SJCRH30 (cell line): Measurements from ENCODE around the gene KCNJ9. TPM values are rescaled to one million over a fixed set of nuclear protein-coding genes. Genes with fewer than 3 reads are reported as not detected.
"Not testable (repeated sequence)": the region's sequence is repeated elsewhere in the genome, so short reads cannot be mapped to it uniquely, and the experiment has no call there.

Source experiments
- DNase-seq, 2 experiments: peaks; one replicate each; pipeline ENCODE4 v3.0.0-alpha.2; 2015 to 2020
- H3K27ac ChIP-seq: fragments of 250-450 bp; sonication (Bioruptor Pico); 2 replicates; pipeline ENCODE4 v1.5.1; 2020; ENCODE audit warnings: mild to moderate bottlenecking, moderate library complexity
- H3K27me3 ChIP-seq: fragments of 250-450 bp; sonication (Bioruptor Pico); 2 replicates; pipeline ENCODE4 v1.5.1; 2020; ENCODE audit warnings: mild to moderate bottlenecking, moderate library complexity
- H3K36me3 ChIP-seq: fragments of 250-450 bp; sonication (Bioruptor Pico); 2 replicates; pipeline ENCODE4 v1.5.1; 2020; ENCODE audit warnings: mild to moderate bottlenecking, moderate library complexity
- H3K4me1 ChIP-seq: fragments of 250-450 bp; sonication (Bioruptor Pico); 2 replicates; pipeline ENCODE4 v1.5.1; 2020; ENCODE audit warnings: mild to moderate bottlenecking, moderate library complexity
- H3K4me3 ChIP-seq: fragments of 250-450 bp; sonication (Bioruptor Pico); 2 replicates; pipeline ENCODE4 v1.5.1; 2020; ENCODE audit warnings: mild to moderate bottlenecking, moderate library complexity
- H3K9me3 ChIP-seq: fragments of 250-450 bp; sonication (Bioruptor Pico); replicated peaks from 2 replicates; pipeline ENCODE4 v1.5.1; 2020; ENCODE audit warnings: mild to moderate bottlenecking, moderate library complexity
- total RNA-seq: library from RNA; depleted of rRNA; stranded (reverse); fragments of >200 nt; shearing (Covaris generic); gene quantifications from 2 replicates; pipeline ENCODE4 v1.2.3, GENCODE V29; 2014; rRNA removed

The KCNJ9 gene
- not detected in 2 replicates for total RNA-seq

GRCh38 chr1:160081261-160081936 is at the start of gene KCNJ9:
TSS of gene KCNJ9 (plus strand) at chr1:160081538. CDS start at chr1:160084031, 2,493 bp downstream.
- Histone ChIP-seq H3K27me3 (peaks cover 4% of the 10 kb centered on the region; the same call in 1 of the 2 replicates), H3K4me1 (no peaks in the 10 kb centered on the region; the same call in 1 of the 2 replicates), H3K9me3 (no peaks in the 10 kb centered on the region), H3K4me3 (no peak within 1 kb of the TSS), H3K36me3 (no peaks in the 10 kb centered on the region), H3K27ac (no peak within 1 kb of the TSS)
- DNase-seq = no peak

GRCh38 chr1:160032165-160032820 is 49.0 kb upstream of the KCNJ9 start:
- H3K9me3 ChIP-seq = no peaks in the 10 kb centered on the region

GRCh38 chr1:160040476-160040875 is 40.9 kb upstream of the KCNJ9 start:
- DNase-seq = no peak
- no peaks in the 10 kb centered on the region for H3K27me3 ChIP-seq
- no peak overlapping the region for H3K4me3 ChIP-seq
- no peak overlapping the region for H3K27ac ChIP-seq
- H3K36me3 ChIP-seq = no peaks in the 10 kb centered on the region
- no peaks in the 10 kb centered on the region for H3K9me3 ChIP-seq
- H3K4me1 ChIP-seq = peaks cover under 1% of the 10 kb centered on the region; the same call in 1 of the 2 replicates

More at GRCh38 chr1:160032165-160032820, 49.0 kb upstream of the KCNJ9 start:
- peak overlapping the region; percentile 16; the same call in 1 of the 2 replicates for H3K27ac ChIP-seq
- H3K4me1 ChIP-seq = peaks cover 5% of the 10 kb centered on the region; the same call in 1 of the 2 replicates
- peak in 1 of 2 experiments; percentile 15 for DNase-seq
- H3K36me3 ChIP-seq = no peaks in the 10 kb centered on the region
- H3K4me3 ChIP-seq = peak overlapping the region; percentile 88
- H3K27me3 ChIP-seq = no peaks in the 10 kb centered on the region

DNA sequence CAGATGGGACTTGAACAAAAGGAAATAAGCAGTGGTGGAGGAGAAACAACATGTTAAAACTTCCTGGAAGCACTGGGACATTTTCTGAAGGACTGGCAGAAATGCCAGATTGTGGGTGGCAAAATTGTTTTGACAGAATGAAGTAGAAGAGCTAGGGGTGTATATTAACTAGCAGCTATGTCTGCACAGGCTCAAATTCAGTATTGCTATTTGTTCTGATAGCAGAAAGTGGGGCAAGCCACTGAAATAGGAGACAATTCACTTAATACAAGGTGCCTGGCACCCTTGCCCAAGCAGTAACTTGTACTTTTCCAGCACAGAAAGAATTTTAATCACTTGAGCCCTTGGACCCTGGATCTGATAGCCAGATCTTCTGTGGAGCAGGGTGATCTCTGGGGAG is 37.8 kb upstream of the KCNJ9 start:
- H3K27ac ChIP-seq = no peak overlapping the region
- no peak overlapping the region for H3K4me3 ChIP-seq
- no peak for DNase-seq
- H3K9me3 ChIP-seq = no peaks in the 10 kb centered on the region
- H3K4me1 ChIP-seq = peaks cover 22% of the 10 kb centered on the region
- H3K27me3 ChIP-seq = no peaks in the 10 kb centered on the region
- no peaks in the 10 kb centered on the region for H3K36me3 ChIP-seq

DNA sequence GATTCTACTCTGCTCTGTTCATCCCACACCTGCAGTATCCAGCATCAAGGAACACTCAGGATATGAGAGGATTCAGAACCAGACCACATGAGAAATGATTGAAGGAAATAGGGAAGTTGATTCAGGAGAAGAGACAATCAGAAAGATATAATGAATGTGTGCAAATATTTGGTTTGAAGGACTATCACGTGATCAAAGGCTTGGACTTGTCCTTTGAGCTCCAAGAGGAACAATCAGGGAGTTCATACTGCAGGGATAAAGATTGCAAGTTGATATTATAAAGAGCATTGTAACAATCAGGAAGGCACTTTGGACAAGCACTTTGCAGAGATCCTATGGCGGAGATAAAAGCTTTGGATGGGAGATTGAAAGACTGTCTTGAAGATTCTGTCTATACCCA is 35.7 kb upstream of the KCNJ9 start:
- Histone ChIP-seq H3K36me3 (no peaks in the 10 kb centered on the region), H3K27me3 (no peaks in the 10 kb centered on the region), H3K27ac (peak overlapping the region; percentile 48), H3K4me3 (no peak overlapping the region), H3K4me1 (peaks cover 22% of the 10 kb centered on the region), H3K9me3 (no peaks in the 10 kb centered on the region)
- DNase-seq = peak in 1 of 2 experiments; percentile 4

GRCh38 chr1:160046494-160047110 is 34.7 kb upstream of the KCNJ9 start:
- no peaks in the 10 kb centered on the region for H3K9me3 ChIP-seq
- peaks cover 22% of the 10 kb centered on the region for H3K4me1 ChIP-seq
- peak overlapping the region; percentile 48 for H3K27ac ChIP-seq
- H3K27me3 ChIP-seq = no peaks in the 10 kb centered on the region
- peak overlapping the region; percentile 15 for H3K4me3 ChIP-seq
- DNase-seq = peak; percentile 95 to 97
- H3K36me3 ChIP-seq = no peaks in the 10 kb centered on the region

GRCh38 chr1:160047111-160047991 is 34.0 kb upstream of the KCNJ9 start:
- no peaks in the 10 kb centered on the region for H3K9me3 ChIP-seq
- no peak overlapping the region for H3K27ac ChIP-seq
- no peaks in the 10 kb centered on the region for H3K27me3 ChIP-seq
- peak overlapping the region; percentile 15 for H3K4me3 ChIP-seq
- peaks cover 22% of the 10 kb centered on the region for H3K4me1 ChIP-seq
- DNase-seq = no peak
- H3K36me3 ChIP-seq = no peaks in the 10 kb centered on the region

GRCh38 chr1:160048335-160048734 is 33.0 kb upstream of the KCNJ9 start:
- peaks cover 22% of the 10 kb centered on the region for H3K4me1 ChIP-seq
- no peak overlapping the region for H3K4me3 ChIP-seq
- no peaks in the 10 kb centered on the region for H3K9me3 ChIP-seq
- H3K27me3 ChIP-seq = peaks cover 5% of the 10 kb centered on the region; the same call in 1 of the 2 replicates
- no peak overlapping the region for H3K27ac ChIP-seq
- no peak for DNase-seq
- no peaks in the 10 kb centered on the region for H3K36me3 ChIP-seq

GRCh38 chr1:160049101-160049500 is 32.2 kb upstream of the KCNJ9 start:
- peaks cover 5% of the 10 kb centered on the region; the same call in 1 of the 2 replicates for H3K27me3 ChIP-seq
- no peak for DNase-seq
- no peaks in the 10 kb centered on the region for H3K9me3 ChIP-seq
- H3K4me3 ChIP-seq = no peak overlapping the region
- H3K4me1 ChIP-seq = peaks cover 22% of the 10 kb centered on the region
- no peak overlapping the region for H3K27ac ChIP-seq
- H3K36me3 ChIP-seq = no peaks in the 10 kb centered on the region

DNA sequence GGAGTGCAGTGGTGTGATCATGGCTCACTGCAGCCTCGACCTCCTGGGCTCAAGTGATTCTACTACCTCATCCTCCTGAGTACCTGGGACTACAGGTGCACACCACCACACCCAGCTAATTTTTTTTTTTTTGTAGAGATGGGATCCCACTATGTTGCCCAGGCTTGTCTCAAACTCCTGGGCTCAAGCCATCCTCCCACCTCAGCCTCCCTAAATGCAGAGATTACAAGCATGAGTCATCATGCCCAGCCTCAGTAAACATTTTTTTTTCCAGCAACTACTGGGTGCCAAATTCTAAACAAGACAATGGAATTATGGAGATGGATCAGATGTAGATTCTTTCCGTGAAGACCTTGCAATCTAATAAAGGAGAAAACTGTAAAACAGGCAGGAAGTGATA is 31.2 kb upstream of the KCNJ9 start:
- not testable (repeated sequence) for H3K36me3 ChIP-seq, H3K27me3 ChIP-seq, H3K9me3 ChIP-seq, DNase-seq, H3K27ac ChIP-seq, H3K4me3 ChIP-seq
- H3K4me1 ChIP-seq = peaks cover 22% of the 10 kb centered on the region

- Histone ChIP-seq H3K4me3 (no peak overlapping the region), H3K27me3 (peaks cover 5% of the 10 kb centered on the region; the same call in 1 of the 2 replicates), H3K36me3 (no peaks in the 10 kb centered on the region), H3K4me1 (peaks cover 20% of the 10 kb centered on the region), H3K27ac (no peak overlapping the region), H3K9me3 (no peaks in the 10 kb centered on the region)
- DNase-seq = no peak
Measured at GRCh38 chr1:160050619-160051018, 30.7 kb upstream of the KCNJ9 start.

GRCh38 chr1:160052936-160053335 is 28.4 kb upstream of the KCNJ9 start:
- no peak for DNase-seq
- H3K4me1 ChIP-seq = no peaks in the 10 kb centered on the region
- H3K27me3 ChIP-seq = peaks cover 5% of the 10 kb centered on the region; the same call in 1 of the 2 replicates
- H3K36me3 ChIP-seq = no peaks in the 10 kb centered on the region
- no peak overlapping the region for H3K4me3 ChIP-seq
- H3K9me3 ChIP-seq = no peaks in the 10 kb centered on the region
- H3K27ac ChIP-seq = no peak overlapping the region

GRCh38 chr1:160053548-160054365 is 27.6 kb upstream of the KCNJ9 start:
- Histone ChIP-seq H3K27me3 (peaks cover 5% of the 10 kb centered on the region; the same call in 1 of the 2 replicates), H3K4me1 (no peaks in the 10 kb centered on the region), H3K4me3 (no peak overlapping the region), H3K9me3 (no peaks in the 10 kb centered on the region), H3K36me3 (no peaks in the 10 kb centered on the region), H3K27ac (no peak overlapping the region)
- no peak for DNase-seq
